Stimulated activated CD8-positive, alpha-beta memory T cell treated with anti-CD3 and anti-CD28 coated beads, Interleukin-2, amount 100 ng/mL, for 48 hours (primary cell): ENCODE results near the gene MAGEB17.

ENCODE experiments used
- DNase-seq, 2 donors: peaks; one replicate each; pipeline ENCODE4 v3.0.0-alpha.2; 2020; ENCODE audit warnings: low read depth in 2 of 2

Gene MAGEB17

DNA sequence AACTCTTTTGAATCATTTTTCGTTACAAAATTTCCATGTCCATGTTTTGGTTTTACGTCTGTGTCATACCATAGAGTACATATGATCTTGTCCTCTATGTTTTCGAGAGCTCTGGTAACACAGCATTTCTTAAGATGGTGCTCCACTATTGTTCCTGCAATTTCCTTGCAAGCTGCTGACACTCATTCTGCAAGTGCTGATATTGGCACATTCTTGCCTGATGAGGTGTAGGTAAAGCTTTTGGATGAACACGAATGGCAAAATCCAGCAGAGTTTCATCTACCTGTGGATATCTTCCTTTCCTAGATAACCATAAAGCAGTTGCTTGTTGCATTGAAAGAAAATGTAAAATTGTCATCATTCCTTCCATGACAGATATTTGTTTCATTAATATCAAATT is 41.3 kb downstream of the MAGEB17 start:
- DNase-seq = no peak

GRCh38 chrX:16210061-16210460 is 42.8 kb downstream of the MAGEB17 start:
- DNase-seq = no peak

GRCh38 chrX:16212024-16212423 is 44.7 kb downstream of the MAGEB17 start:
- DNase-seq = no peak

- DNase-seq = no peak
Measured at GRCh38 chrX:16212436-16212835, 45.2 kb downstream of the MAGEB17 start.

- DNase-seq = no peak
Measured at GRCh38 chrX:16213961-16214360, 46.7 kb downstream of the MAGEB17 start.

GRCh38 chrX:16215660-16216059 is 48.4 kb downstream of the MAGEB17 start:
- DNase-seq = no peak
